ENCODE measurements around the gene CDH13. TPM values are rescaled to one million over a fixed set of nuclear protein-coding genes. Genes with fewer than 3 reads are reported as not detected.

CDH13 gene
- total RNA-seq, 1 donor from 2014 or later, result 81.1 TPM

DNA sequence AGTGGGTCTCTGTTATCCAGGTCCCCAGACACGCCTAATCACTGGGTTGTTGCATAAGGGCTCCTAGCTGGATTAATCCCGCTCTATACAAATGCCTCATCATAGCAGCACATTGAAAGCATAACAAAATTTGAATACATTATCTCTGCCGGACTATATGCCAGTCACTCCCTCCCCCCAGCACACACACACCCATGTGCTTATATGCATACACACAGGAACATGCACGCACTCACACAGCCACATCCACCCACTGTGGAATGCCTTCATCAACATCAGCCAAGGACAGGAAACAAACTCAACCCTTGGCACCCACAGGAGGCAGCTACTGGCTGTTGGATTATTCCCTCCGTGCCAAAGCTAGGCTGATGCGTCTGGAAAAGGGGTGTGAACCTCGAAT, 3.5 kb upstream of the CDH13 start:
- H3K27ac Mint-ChIP-seq (ENCODE audit: unreplicated experiment), result peak overlapping the region; percentile 31
- peaks cover 2% of the 10 kb centered on the region for H3K27me3 Mint-ChIP-seq (ENCODE audit: unreplicated experiment)
- H3K9me3 Mint-ChIP-seq (ENCODE audit: unreplicated experiment), result peaks cover 5% of the 10 kb centered on the region
- peaks cover 27% of the 10 kb centered on the region for H3K4me1 Mint-ChIP-seq (ENCODE audit: low read depth, unreplicated experiment)
- no peak overlapping the region for H3K4me3 Mint-ChIP-seq (ENCODE audit: unreplicated experiment)
- TF ChIP-seq, protein P1, sequence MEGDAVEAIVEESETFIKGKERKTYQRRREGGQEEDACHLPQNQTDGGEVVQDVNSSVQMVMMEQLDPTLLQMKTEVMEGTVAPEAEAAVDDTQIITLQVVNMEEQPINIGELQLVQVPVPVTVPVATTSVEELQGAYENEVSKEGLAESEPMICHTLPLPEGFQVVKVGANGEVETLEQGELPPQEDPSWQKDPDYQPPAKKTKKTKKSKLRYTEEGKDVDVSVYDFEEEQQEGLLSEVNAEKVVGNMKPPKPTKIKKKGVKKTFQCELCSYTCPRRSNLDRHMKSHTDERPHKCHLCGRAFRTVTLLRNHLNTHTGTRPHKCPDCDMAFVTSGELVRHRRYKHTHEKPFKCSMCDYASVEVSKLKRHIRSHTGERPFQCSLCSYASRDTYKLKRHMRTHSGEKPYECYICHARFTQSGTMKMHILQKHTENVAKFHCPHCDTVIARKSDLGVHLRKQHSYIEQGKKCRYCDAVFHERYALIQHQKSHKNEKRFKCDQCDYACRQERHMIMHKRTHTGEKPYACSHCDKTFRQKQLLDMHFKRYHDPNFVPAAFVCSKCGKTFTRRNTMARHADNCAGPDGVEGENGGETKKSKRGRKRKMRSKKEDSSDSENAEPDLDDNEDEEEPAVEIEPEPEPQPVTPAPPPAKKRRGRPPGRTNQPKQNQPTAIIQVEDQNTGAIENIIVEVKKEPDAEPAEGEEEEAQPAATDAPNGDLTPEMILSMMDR (IDR thresholded peaks at IDR 0.05; ENCODE audit: partially characterized antibody, unreplicated experiment), result no peak
- H3K36me3 Mint-ChIP-seq (ENCODE audit: unreplicated experiment), result no peaks in the 10 kb centered on the region
- DNase-seq, result no peak

DNA sequence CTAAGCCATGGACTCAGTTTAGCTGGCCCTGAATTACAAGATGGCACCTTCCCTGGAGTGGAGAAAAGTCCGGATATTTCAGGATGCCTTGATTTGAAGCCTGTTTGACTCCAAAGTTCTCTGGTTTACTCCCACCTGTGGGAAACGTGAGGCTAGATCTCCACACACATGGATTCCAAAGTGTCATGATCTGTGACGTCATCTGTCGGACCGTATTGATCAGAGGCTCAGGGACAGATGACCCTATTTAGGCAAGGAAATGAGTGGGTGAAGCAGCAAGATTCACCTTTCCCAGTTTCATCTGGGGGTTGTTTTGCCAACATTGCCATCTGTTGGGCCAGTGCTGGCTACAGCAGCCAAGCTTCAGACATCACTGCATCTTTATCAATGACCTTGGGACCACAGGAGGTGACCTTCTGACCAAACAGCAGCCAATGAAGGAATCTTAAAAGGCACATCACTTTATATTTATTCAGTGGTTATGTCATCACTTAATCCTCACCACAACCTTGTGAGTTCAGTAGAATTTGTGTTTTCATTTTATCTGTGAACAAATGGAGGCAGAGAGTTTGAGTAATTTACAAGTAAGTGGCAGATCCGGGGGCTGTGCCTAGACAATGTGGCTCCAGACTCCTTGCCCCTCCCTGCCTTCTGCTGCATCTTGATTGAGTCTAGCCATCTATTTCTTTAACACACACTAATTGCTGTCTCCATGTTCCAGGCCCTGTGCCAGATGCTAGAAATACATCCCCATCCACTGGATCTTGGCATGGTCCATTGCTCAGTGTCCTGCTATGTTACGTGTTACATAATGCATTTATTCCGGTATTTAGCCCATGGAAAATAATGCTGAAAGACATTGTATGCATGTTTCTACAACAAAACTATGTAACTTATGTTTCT, 1.5 kb upstream of the CDH13 start:
- Mint-ChIP-seq H3K27me3 (ENCODE audit: unreplicated experiment) (peaks cover 3% of the 10 kb centered on the region), H3K27ac (ENCODE audit: unreplicated experiment) (no peak overlapping the region), H3K36me3 (ENCODE audit: unreplicated experiment) (no peaks in the 10 kb centered on the region), H3K4me1 (ENCODE audit: low read depth, unreplicated experiment) (peaks cover 36% of the 10 kb centered on the region), H3K4me3 (ENCODE audit: unreplicated experiment) (no peak overlapping the region), H3K9me3 (ENCODE audit: unreplicated experiment) (peaks cover 1% of the 10 kb centered on the region)
- TF ChIP-seq, protein P1 (IDR thresholded peaks at IDR 0.05; ENCODE audit: partially characterized antibody, unreplicated experiment), result no peak
- no peak for DNase-seq

DNA sequence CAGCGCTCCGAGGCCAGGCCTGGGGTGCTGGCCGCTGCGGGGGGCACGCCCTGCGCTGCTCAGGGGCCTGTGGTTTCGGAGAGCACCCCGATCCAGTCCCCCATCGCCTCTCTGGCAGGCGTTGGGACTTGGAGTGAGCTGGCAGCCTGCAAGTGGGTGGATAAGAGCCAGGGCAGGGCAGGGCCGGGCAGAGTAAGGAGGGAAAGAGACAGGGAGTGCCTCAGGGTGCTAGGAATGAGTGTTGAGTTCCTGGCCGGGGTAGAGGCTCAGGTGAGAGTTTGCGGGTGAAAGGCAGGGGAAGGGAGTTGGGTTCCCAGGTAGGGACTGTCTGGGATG, 1.3 kb downstream of the CDH13 start:
- TF ChIP-seq, protein P1 (IDR thresholded peaks at IDR 0.05; ENCODE audit: partially characterized antibody, unreplicated experiment), result no peak
- Mint-ChIP-seq H3K36me3 (ENCODE audit: unreplicated experiment) (no peaks in the 10 kb centered on the region), H3K4me3 (ENCODE audit: unreplicated experiment) (peak overlapping the region; percentile 84), H3K27me3 (ENCODE audit: unreplicated experiment) (peaks cover 3% of the 10 kb centered on the region), H3K9me3 (ENCODE audit: unreplicated experiment) (peaks cover 1% of the 10 kb centered on the region), H3K27ac (ENCODE audit: unreplicated experiment) (no peak overlapping the region), H3K4me1 (ENCODE audit: low read depth, unreplicated experiment) (peaks cover 31% of the 10 kb centered on the region)
- DNase-seq, result no peak

DNA sequence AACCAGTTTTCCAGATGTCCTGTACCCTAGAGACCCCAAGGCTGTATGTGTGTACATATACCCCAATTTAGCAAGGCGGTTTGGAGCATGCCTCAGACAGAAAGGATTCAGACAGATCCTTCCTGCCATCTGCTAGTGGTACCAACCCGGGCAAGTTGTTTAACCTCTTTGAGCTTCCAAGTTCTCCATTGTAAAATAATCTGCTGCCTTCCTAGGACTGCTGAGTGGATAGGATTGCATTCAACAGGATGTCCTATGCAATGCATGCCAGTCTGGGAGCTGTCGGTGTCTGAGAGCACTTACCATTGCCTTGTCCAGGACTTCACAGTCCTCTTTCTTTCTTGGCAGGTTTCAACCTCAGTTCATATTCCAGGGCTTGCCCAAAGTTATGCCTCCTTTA, 1.9 kb downstream of the CDH13 start:
- TF ChIP-seq, protein P1 (IDR thresholded peaks at IDR 0.05; ENCODE audit: partially characterized antibody, unreplicated experiment), result no peak
- peaks cover 3% of the 10 kb centered on the region for H3K27me3 Mint-ChIP-seq (ENCODE audit: unreplicated experiment)
- H3K9me3 Mint-ChIP-seq (ENCODE audit: unreplicated experiment), result peaks cover 1% of the 10 kb centered on the region
- H3K27ac Mint-ChIP-seq (ENCODE audit: unreplicated experiment), result no peak overlapping the region
- peak overlapping the region; percentile 84 for H3K4me3 Mint-ChIP-seq (ENCODE audit: unreplicated experiment)
- no peak for DNase-seq
- peaks cover 27% of the 10 kb centered on the region for H3K4me1 Mint-ChIP-seq (ENCODE audit: low read depth, unreplicated experiment)
- no peaks in the 10 kb centered on the region for H3K36me3 Mint-ChIP-seq (ENCODE audit: unreplicated experiment)

DNA sequence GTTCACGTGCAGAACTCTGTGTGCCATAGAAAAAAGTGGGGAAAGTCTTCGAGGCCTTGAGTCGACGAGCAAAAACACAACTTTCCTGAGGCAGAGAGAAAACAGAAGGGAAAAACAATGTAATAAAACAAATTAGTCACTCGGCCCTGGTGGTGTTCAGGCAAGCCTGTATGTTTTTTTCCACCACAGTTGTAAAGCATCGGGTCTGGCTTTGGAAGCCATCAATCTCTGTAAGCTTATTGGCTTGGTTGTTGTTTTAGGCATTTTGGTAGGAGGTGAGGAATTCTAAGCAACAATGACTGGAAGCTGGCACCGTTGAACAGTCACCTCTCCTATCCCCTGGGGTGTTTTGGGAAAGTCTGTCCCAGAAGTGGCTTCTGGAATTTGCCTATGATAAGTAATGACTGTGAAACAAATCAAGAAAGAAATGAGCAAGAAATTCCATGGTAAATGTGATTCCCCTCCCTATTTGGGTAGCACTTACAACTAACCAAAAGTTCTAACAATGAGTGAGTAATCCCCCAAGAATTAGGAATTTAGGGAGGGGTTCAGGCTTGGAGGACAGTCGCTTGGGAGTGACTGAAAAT, 2.8 kb downstream of the CDH13 start:
- no peak overlapping the region for H3K27ac Mint-ChIP-seq (ENCODE audit: unreplicated experiment)
- TF ChIP-seq, protein P1 (IDR thresholded peaks at IDR 0.05; ENCODE audit: partially characterized antibody, unreplicated experiment), result no peak
- peak overlapping the region; percentile 84 for H3K4me3 Mint-ChIP-seq (ENCODE audit: unreplicated experiment)
- H3K4me1 Mint-ChIP-seq (ENCODE audit: low read depth, unreplicated experiment), result peaks cover 31% of the 10 kb centered on the region
- no peak for DNase-seq
- H3K27me3 Mint-ChIP-seq (ENCODE audit: unreplicated experiment), result peaks cover 3% of the 10 kb centered on the region
- H3K36me3 Mint-ChIP-seq (ENCODE audit: unreplicated experiment), result no peaks in the 10 kb centered on the region
- H3K9me3 Mint-ChIP-seq (ENCODE audit: unreplicated experiment), result peaks cover 1% of the 10 kb centered on the region
